Vagina (tissue), 2 donors: ENCODE results near the gene CHRM2.

Experiments
- CTCF ChIP-seq, 3 experiments: fragments of 450-650 bp in 2 of 3; fragments of 200-600 bp in 1 of 3; sonication (generic) in 1 of 3; IDR thresholded peaks; one replicate each; pipeline ENCODE4 v1.5.1; 2017 to 2019; ENCODE audit warnings: antibody characterized with exemption in 3 of 3, mild to moderate bottlenecking in 2 of 3, moderate library complexity in 2 of 3
- POLR2A ChIP-seq, 2 donors: fragments of 450-650 bp; IDR thresholded peaks; one replicate each; pipeline ENCODE4 v1.6.1; 2017; ENCODE audit warnings: antibody characterized with exemption in 2 of 2, mild to moderate bottlenecking in 2 of 2, moderate library complexity in 2 of 2

GRCh38 chr7:136969761-136970160, 101.3 kb downstream of the CHRM2 start:
- TF ChIP-seq CTCF (IDR thresholded peaks at IDR 0.05): no peak
- no peak for TF ChIP-seq POLR2A (IDR thresholded peaks at IDR 0.05)
